HG03280 (cell line): ENCODE results near the gene INSYN1.
"Not testable (repeated sequence)": the region's sequence is repeated elsewhere in the genome, so short reads cannot be mapped to it uniquely, and the experiment has no call there.

Experiments used
- ATAC-seq: cut with Tn5 transposase; IDR thresholded peaks from one replicate; pipeline ENCODE4 v1.9.1; 2021; ENCODE audit warnings: mild to moderate bottlenecking, moderate library complexity; ENCODE audit not compliant: unreplicated experiment

The INSYN1 gene

GRCh38 chr15:73716417-73716816, 36.7 kb downstream of the INSYN1 start:
- no peak for ATAC-seq

- ATAC-seq, result no peak
These were observed 37.7 kb downstream of the INSYN1 start for GRCh38 chr15:73715417-73715816.

- no peak for ATAC-seq
These were observed 38.4 kb downstream of the INSYN1 start for GRCh38 chr15:73714695-73715301.

GRCh38 chr15:73712107-73712506, 41.0 kb downstream of the INSYN1 start:
- no peak for ATAC-seq

- no peak for ATAC-seq
These were observed 41.6 kb downstream of the INSYN1 start for GRCh38 chr15:73711526-73711925.

GRCh38 chr15:73710321-73710720, 42.8 kb downstream of the INSYN1 start:
- no peak for ATAC-seq

GRCh38 chr15:73709686-73710085, 43.5 kb downstream of the INSYN1 start:
- no peak for ATAC-seq

GRCh38 chr15:73709241-73709640, 43.9 kb downstream of the INSYN1 start:
- no peak for ATAC-seq

- no peak for ATAC-seq
These were observed 44.5 kb downstream of the INSYN1 start for GRCh38 chr15:73708691-73709090.

DNA sequence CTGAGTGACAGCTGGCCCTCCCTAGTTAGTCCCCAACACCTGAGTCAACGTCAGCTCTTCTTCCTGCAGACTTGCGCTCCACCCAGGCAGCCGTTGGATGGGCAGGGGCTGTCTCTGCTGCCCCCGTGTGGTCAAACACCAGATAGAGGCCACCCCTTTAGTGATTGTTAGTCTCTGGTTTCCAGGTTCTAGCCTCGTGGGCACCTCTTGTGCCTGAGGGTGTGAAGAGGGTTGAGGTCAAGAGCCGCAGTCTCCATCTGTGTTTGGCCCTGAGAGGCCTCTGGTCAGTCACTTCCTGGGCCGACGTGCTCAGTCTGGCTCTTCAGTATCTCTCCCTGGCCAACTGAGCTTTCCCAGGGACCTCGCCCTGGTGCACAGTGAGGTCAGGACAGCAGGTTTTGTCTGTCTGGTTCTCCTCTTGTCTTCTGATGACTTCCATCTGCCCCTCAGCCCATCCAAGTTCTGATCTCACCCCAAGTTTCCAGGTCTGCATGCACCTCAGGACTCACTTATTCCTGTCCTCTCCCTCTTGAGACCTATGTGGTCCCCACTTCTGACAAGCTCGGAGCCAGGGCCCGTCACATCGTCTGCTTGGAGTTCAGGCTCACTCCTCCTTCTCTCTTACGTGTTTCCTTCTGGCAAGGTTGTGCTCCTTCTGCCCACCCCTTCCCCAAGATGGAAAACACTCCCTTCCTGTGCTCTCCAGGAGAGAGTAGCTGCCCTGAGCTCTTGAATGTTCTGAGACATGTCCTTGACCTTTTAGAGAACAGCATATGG, 48.1 kb downstream of the INSYN1 start:
- no peak for ATAC-seq

DNA sequence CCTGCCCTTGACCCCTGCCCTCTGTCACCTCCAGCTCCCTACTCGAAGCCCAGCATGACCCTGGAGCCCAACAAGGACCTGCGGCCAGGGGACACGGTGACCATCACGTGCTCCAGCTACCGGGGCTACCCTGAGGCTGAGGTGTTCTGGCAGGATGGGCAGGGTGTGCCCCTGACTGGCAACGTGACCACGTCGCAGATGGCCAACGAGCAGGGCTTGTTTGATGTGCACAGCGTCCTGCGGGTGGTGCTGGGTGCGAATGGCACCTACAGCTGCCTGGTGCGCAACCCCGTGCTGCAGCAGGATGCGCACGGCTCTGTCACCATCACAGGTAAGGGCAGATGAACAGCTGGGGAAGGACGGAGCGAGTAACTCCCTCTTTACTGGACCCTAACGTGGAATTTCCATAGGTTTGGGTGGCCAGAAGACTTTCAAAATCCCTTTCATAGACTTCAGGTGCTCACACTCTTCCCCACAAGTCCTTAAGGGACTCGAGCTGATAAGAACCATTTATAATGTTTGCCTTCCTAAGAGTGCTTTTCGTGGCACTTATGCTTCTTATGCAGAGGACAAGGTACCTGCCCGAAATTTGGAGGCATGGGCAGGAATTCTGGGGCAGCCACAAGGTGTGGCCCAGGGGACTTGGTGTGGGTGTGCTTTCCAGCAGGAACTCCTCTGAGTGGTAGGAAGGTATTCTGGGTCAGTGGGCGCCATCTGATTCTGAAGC, 48.8 kb downstream of the INSYN1 start:
- not testable (repeated sequence) for ATAC-seq

GRCh38 chr15:73703601-73704000, 49.5 kb downstream of the INSYN1 start:
- not testable (repeated sequence) for ATAC-seq

DNA sequence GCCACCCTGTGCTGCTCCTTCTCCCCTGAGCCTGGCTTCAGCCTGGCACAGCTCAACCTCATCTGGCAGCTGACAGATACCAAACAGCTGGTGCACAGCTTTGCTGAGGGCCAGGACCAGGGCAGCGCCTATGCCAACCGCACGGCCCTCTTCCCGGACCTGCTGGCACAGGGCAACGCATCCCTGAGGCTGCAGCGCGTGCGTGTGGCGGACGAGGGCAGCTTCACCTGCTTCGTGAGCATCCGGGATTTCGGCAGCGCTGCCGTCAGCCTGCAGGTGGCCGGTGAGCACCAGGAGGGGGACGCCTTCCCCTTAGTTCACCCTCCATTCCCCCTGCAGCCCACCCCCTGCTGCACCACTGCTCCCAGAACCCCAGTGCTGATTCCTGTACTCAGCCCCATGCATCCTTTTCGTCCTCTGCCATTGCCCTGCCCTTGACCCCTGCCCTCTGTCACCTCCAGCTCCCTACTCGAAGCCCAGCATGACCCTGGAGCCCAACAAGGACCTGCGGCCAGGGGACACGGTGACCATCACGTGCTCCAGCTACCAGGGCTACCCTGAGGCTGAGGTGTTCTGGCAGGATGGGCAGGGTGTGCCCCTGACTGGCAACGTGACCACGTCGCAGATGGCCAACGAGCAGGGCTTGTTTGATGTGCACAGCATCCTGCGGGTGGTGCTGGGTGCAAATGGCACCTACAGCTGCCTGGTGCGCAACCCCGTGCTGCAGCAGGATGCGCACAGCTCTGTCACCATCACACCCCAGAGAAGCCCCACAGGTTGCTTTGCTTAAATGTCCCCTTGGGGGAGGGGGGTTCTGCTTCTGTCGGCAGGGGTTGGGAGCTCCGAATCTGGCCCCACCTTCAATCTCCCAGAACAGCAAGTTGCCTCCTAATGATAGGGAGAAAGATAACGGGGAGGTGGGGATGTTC, 50.6 kb downstream of the INSYN1 start:
- ATAC-seq, result not testable (repeated sequence)

DNA sequence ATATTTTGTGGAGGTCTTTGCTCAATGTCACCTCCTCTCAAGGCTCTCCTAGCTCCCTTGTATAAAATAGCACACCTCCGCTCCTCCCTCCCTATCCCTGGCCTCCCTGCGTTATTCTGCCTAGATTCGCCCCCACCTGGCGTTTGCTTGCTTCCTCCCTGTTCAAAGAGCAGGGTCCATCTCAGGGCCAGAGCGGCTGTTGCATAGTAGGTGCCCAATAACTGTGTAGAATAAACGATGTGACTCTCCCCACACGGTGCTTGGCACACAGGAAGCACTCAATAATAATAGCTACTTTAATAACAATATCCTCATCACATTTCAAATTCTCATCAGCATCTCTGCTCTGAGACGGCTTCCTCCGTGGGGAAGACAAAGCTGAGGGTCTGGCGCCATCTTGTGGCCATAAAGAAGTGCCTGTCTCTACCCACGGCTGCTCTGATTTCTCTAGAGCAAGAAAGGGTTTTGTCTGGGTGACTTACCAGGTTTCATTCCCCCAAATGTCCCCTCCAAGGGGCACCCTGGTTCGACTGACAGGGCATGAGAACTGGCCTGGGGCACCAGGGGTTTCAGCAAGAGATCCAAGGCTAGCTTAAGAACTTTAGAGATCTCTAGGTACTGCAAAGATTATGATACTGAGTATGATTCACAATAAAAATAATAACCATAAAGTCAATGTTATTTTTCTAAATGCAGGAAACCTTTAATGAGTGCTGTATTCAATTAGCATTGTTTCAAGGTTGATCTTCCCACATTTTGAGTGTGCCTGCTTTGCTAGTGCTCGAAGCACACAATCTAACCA, 52.9 kb downstream of the INSYN1 start:
- ATAC-seq, result peak; percentile 57

- no peak for ATAC-seq
These were observed 53.7 kb downstream of the INSYN1 start for GRCh38 chr15:73699249-73700040.

DNA sequence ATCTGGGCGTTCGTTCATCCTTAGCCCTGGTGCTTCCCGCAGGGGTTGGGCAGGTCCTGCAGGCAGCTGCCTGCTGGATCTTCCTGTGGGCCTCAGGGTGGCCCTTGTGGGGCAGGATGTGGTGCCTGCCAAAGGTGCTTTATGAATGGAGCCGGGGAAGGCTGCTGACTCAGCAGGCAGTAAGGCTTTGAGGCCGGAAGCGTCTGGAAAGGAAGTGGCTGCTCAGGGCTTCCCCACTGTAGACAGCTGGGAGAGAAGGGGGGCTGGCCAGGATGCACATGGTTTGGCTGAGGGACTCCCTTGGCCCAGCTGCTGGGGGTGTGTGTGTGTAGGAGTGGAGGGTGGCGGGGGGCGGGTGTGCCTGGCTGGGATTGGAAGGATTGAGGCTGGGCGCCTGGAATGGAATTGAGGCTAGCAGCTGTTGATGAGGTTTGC, 56.1 kb downstream of the INSYN1 start:
- no peak for ATAC-seq

DNA sequence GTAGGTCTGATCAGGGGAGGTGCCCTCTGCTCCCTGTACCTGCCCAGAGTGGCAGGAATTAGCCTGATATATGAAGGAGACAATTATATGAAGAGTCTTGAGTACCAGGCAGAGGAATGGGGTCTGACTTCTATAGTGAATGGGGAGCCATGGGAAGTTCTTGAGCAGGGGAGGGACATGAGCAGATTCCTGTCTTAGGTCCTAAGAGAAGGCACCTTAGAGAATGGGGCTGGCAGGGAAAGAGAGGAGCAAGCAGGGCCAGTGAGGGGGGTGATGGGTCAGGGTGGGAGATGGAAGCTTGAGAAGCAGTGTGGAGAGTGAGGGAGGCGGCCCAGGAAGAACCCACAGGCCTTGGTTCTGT, 56.5 kb downstream of the INSYN1 start:
- ATAC-seq, result no peak

DNA sequence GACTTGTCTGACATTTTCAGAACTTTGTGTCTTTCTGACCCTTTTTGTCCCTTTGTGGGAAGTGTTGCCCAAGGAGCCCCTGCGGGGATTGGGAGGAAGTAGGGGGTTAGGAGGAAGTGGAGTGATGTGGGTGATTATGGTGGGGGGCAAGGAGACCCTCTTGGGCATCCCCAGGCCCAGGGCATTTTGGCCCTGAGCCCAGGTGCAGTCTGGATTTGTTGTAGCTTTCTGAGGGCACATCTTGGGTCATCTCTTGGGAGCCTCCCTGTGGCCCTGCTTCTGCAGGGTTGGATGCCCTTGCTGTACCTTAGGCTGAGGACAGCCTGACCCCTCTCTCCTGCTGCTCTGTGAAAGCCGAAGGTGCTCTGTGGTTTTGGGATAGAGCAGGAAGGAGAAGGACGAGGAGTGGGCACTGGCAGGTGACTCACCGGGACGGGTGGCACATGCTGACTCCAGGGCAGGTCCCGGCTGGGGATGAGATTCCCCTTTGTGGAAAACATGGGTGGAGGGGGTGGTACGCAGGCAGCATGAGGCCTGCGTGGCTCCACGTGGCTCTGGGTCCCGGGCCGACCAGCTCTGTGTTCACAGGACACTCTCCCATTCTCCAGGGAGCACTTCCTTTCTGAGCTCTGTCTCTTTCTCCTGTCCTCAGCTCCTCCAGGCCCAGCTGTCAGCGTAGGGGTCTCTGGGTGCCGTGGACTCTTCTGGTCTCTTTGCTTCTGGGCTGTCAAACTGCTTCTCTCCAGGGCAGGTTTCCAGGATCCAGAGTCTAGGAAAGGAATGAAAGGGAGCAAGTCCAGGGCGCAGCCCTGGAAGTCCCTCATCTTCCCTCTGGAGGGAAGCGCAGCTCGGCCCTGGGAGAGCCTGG, 57.1 kb downstream of the INSYN1 start:
- no peak for ATAC-seq
